ACC112 (cell line): Measurements from ENCODE around the gene TKT.

Experiments
- H2AFZ ChIP-seq: fragments of 200-600 bp; sonication (generic); one replicate; pipeline ENCODE4 v1.6.0; 2017; ENCODE audit warnings: antibody characterized with exemption, low read length; ENCODE audit not compliant: unreplicated experiment
- H3K27ac ChIP-seq: fragments of 200-600 bp; sonication (generic); 2 replicates; pipeline ENCODE4 v1.5.1; 2014; ENCODE audit warnings: low read depth, mild to moderate bottlenecking, antibody characterized with exemption, low read length, moderate library complexity
- H3K27me3 ChIP-seq: fragments of 200-600 bp; sonication (generic); 2 replicates; pipeline ENCODE4 v1.6.1; 2014; ENCODE audit warnings: mild to moderate bottlenecking, antibody characterized with exemption, low read length, moderate library complexity, mixed read lengths; ENCODE audit not compliant: insufficient read depth
- H3K36me3 ChIP-seq: fragments of 200-600 bp; sonication (generic); 2 replicates; pipeline ENCODE4 v1.6.1; 2016; ENCODE audit warnings: mild to moderate bottlenecking, antibody characterized with exemption, low read length, moderate library complexity, mixed read lengths; ENCODE audit not compliant: insufficient read depth
- H3K4me1 ChIP-seq: fragments of 200-600 bp; sonication (generic); one replicate; pipeline ENCODE4 v1.6.1; 2016; ENCODE audit warnings: low read length, mixed read lengths; ENCODE audit not compliant: insufficient read depth, unreplicated experiment, control insufficient read depth
- H3K4me3 ChIP-seq: fragments of 200-600 bp; sonication (generic); 2 replicates; pipeline ENCODE4 v1.5.1; 2014; ENCODE audit warnings: mild to moderate bottlenecking, low read depth, low read length
- H3K79me2 ChIP-seq: fragments of 200-600 bp; sonication (generic); one replicate; pipeline ENCODE4 v1.6.0; 2016; ENCODE audit warnings: low read length; ENCODE audit not compliant: control insufficient read depth, unreplicated experiment, insufficient read depth

TKT gene

GRCh38 chr3:53230789-53231188, 25.0 kb downstream of the TKT start:
- Histone ChIP-seq H3K27ac (no peak overlapping the region), H3K4me1 (peaks cover 4% of the 10 kb centered on the region), H3K4me3 (no peak overlapping the region), H2AFZ (no peak overlapping the region), H3K79me2 (peaks cover 42% of the 10 kb centered on the region), H3K36me3 (peaks cover 62% of the 10 kb centered on the region; the same call in 1 of the 2 replicates), H3K27me3 (no peaks in the 10 kb centered on the region)

DNA sequence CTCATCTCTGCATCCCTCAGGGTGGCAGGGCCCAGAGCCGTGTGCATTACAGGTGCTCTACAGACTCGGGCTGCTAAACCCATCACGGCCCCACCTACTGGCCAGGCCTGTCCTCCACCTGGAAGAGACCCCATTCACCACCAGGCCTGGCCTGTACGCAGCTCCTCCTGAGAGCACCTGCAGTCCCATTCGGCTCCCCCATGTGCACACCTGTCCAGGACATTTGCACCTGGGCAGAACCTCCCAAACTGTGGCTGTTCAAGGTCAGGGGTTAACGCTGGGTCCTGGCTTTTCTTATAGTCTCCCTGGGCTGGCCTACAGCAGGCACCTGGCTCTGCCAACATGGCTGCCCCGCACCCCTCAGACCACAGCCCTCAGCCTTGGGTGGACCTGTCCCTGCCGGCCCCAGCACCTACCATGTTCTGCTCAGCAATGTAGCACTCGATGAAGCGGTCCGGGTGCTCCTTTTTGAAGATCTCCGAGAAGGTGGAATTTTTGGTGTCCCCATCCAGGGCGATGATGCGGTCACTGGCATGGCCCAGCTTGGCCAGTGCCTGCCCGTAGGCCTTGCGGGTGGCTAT, 25.7 kb downstream of the TKT start:
- H3K27ac ChIP-seq, result no peak overlapping the region

GRCh38 chr3:53229606-53230005, 26.2 kb downstream of the TKT start:
- no peaks in the 10 kb centered on the region for H3K4me1 ChIP-seq
- H3K27me3 ChIP-seq, result no peaks in the 10 kb centered on the region
- peaks cover 55% of the 10 kb centered on the region; the same call in 1 of the 2 replicates for H3K36me3 ChIP-seq
- no peak overlapping the region for H3K27ac ChIP-seq
- H3K79me2 ChIP-seq, result peaks cover 32% of the 10 kb centered on the region
- no peak overlapping the region for H2AFZ ChIP-seq
- H3K4me3 ChIP-seq, result no peak overlapping the region

More for the DNA sequence above, 25.7 kb downstream of the TKT start:
- H3K36me3 ChIP-seq, result peaks cover 58% of the 10 kb centered on the region; the same call in 1 of the 2 replicates
- H3K79me2 ChIP-seq, result peaks cover 36% of the 10 kb centered on the region
- no peaks in the 10 kb centered on the region for H3K27me3 ChIP-seq
- H3K4me3 ChIP-seq, result no peak overlapping the region
- no peak overlapping the region for H2AFZ ChIP-seq
- H3K4me1 ChIP-seq, result no peaks in the 10 kb centered on the region

GRCh38 chr3:53229171-53229570, 26.7 kb downstream of the TKT start:
- no peak overlapping the region for H3K27ac ChIP-seq
- H3K36me3 ChIP-seq, result peaks cover 55% of the 10 kb centered on the region; the same call in 1 of the 2 replicates
- H3K79me2 ChIP-seq, result peaks cover 29% of the 10 kb centered on the region
- no peak overlapping the region for H3K4me3 ChIP-seq
- H3K27me3 ChIP-seq, result no peaks in the 10 kb centered on the region
- no peaks in the 10 kb centered on the region for H3K4me1 ChIP-seq
- no peak overlapping the region for H2AFZ ChIP-seq

- H3K36me3 ChIP-seq, result peaks cover 47% of the 10 kb centered on the region; the same call in 1 of the 2 replicates
Measured at GRCh38 chr3:53227993-53228885, 27.6 kb downstream of the TKT start.

DNA sequence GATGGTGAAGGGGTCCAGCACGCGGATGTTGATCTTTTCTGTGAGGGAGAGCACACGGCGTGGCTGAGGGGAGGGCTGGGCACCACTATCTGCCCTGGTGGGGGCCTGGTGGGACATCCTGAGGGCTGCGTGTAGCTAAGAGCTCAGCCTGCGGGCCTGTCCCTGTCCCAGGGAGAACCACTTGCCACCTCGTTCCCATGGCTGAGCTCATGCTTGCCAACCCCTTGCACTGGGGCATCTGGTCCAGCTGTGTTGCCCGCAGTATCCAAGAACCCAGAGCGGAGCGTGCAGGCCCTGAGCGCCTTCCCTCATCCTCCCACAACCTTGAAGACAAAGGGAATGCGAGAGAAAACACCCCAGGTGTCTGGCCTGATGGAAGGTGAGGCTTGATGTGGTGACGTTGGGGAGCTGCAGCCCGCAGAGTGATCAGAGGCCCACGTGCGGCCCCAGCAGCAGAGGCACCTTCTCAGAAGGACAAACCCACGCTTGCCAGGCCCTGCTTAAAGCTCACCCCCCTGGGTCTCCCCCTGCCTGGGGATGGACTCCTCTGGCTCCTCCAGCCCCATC, 28.9 kb downstream of the TKT start:
- Histone ChIP-seq H2AFZ (no peak overlapping the region), H3K36me3 (peaks cover 41% of the 10 kb centered on the region; the same call in 1 of the 2 replicates), H3K27me3 (no peaks in the 10 kb centered on the region), H3K79me2 (peaks cover 7% of the 10 kb centered on the region), H3K4me3 (no peak overlapping the region), H3K4me1 (no peaks in the 10 kb centered on the region), H3K27ac (no peak overlapping the region)

More at GRCh38 chr3:53227993-53228885, 27.6 kb downstream of the TKT start:
- Histone ChIP-seq H2AFZ (no peak overlapping the region), H3K4me1 (no peaks in the 10 kb centered on the region), H3K27ac (no peak overlapping the region), H3K27me3 (no peaks in the 10 kb centered on the region), H3K79me2 (peaks cover 20% of the 10 kb centered on the region), H3K4me3 (no peak overlapping the region)

DNA sequence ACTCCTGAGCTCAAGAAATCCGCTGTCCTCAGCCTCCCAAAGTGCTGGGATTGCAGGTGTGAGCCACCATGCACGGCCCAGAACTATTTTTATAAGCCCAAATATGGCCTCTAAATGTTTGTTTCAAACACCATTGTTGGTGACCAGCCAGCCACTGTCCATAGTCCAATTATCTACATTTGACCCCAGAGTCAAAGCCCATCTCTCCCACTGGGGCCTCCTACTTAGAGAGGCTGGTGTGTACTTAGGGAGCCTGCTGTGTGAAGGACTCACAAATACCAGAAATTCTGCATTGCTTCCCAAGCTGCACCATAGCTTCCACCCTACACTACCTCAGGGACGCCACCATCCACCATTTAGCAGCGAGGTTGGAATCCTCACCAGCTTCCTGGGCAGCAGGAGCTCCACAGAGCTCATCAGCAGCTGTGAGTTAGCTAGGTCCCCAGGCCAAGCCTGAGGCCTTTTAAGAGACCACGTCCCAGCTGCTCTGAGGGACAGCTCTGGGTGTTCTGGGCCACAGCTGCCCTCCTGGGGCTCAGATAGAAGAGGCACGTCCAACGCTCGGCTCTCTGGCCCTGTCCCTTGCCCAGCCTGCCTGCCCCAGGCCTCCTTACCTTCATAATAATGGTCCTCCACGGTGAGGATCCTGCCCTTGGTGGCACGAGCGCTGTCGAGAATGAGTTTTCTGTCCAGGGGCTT, 29.5 kb downstream of the TKT start:
- Histone ChIP-seq H3K27me3 (no peaks in the 10 kb centered on the region), H3K36me3 (peaks cover 35% of the 10 kb centered on the region; the same call in 1 of the 2 replicates), H3K4me1 (no peaks in the 10 kb centered on the region), H3K4me3 (no peak overlapping the region), H2AFZ (no peak overlapping the region), H3K27ac (no peak overlapping the region), H3K79me2 (peaks cover 2% of the 10 kb centered on the region)

DNA sequence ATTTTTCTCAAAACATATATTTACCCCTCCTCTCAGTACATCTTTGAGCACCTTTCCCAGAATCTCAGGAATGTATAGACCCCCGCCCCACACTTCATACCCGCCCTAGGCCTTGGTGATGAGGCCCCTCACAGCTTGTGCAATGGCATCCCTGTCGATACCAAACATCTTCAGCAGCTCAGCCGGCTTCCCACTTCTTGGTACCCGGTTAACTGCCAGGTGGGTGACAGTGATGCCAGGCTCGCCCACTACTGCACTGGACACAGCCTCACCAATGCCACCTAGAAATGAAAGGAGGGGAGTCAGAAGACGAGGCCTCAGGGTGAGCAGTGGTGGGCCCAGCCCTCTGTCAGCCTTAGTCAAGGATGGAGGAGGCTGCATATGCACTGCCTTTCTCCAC, 30.2 kb downstream of the TKT start:
- Histone ChIP-seq H3K79me2 (no peaks in the 10 kb centered on the region), H3K27ac (no peak overlapping the region), H3K27me3 (no peaks in the 10 kb centered on the region), H3K4me3 (no peak overlapping the region), H3K4me1 (no peaks in the 10 kb centered on the region), H2AFZ (no peak overlapping the region), H3K36me3 (peaks cover 28% of the 10 kb centered on the region; the same call in 1 of the 2 replicates)

- Histone ChIP-seq H3K36me3 (peaks cover 27% of the 10 kb centered on the region; the same call in 1 of the 2 replicates), H2AFZ (no peak overlapping the region), H3K27ac (no peak overlapping the region), H3K4me1 (no peaks in the 10 kb centered on the region), H3K79me2 (no peaks in the 10 kb centered on the region), H3K4me3 (no peak overlapping the region), H3K27me3 (no peaks in the 10 kb centered on the region)
Measured at GRCh38 chr3:53225181-53225580, 30.6 kb downstream of the TKT start.

GRCh38 chr3:53224536-53224935, 31.3 kb downstream of the TKT start:
- Histone ChIP-seq H2AFZ (no peak overlapping the region), H3K79me2 (no peaks in the 10 kb centered on the region), H3K4me3 (no peak overlapping the region), H3K27me3 (no peaks in the 10 kb centered on the region), H3K4me1 (no peaks in the 10 kb centered on the region), H3K36me3 (peaks cover 25% of the 10 kb centered on the region; the same call in 1 of the 2 replicates), H3K27ac (no peak overlapping the region)
